GM12872 (cell line): ENCODE data around the gene FARP1.
A peak's percentile ranks its signal among the peaks of the same experiment; 100 is the strongest.

ENCODE experiments used
- CTCF ChIP-seq: IDR thresholded peaks from 3 replicates; pipeline ENCODE4 v1.5.1; 2011; ENCODE audit warnings: low read depth, mild to moderate bottlenecking, low read length, moderate library complexity; ENCODE audit not compliant: insufficient read depth

Gene FARP1

GRCh38 chr13:98142380-98143156 lies at the start of gene FARP1:
Gene FARP1, plus strand, starts transcription at chr13:98143094. Its CDS starts 70,149 bp downstream, at chr13:98213243.
- TF ChIP-seq CTCF = peak; percentile 15; the same call in 1 of the 3 replicates

- no peak for TF ChIP-seq CTCF
These were observed 48.1 kb upstream of the FARP1 start for GRCh38 chr13:98094678-98095266.

GRCh38 chr13:98096059-98096458 lies 46.8 kb upstream of the FARP1 start:
- no peak for TF ChIP-seq CTCF

GRCh38 chr13:98097749-98098148 lies 45.1 kb upstream of the FARP1 start:
- TF ChIP-seq CTCF = no peak

- TF ChIP-seq CTCF = no peak
These were observed 44.4 kb upstream of the FARP1 start for GRCh38 chr13:98098516-98098915.

GRCh38 chr13:98099627-98100026 lies 43.3 kb upstream of the FARP1 start:
- no peak for TF ChIP-seq CTCF

GRCh38 chr13:98100481-98100880 lies 42.4 kb upstream of the FARP1 start:
- no peak for TF ChIP-seq CTCF
